ENCODE measurements around the gene ASIC1.
"Not testable (repeated sequence)": the region's sequence is repeated elsewhere in the genome, so short reads cannot be mapped to it uniquely, and the experiment has no call there.

The ASIC1 gene

DNA sequence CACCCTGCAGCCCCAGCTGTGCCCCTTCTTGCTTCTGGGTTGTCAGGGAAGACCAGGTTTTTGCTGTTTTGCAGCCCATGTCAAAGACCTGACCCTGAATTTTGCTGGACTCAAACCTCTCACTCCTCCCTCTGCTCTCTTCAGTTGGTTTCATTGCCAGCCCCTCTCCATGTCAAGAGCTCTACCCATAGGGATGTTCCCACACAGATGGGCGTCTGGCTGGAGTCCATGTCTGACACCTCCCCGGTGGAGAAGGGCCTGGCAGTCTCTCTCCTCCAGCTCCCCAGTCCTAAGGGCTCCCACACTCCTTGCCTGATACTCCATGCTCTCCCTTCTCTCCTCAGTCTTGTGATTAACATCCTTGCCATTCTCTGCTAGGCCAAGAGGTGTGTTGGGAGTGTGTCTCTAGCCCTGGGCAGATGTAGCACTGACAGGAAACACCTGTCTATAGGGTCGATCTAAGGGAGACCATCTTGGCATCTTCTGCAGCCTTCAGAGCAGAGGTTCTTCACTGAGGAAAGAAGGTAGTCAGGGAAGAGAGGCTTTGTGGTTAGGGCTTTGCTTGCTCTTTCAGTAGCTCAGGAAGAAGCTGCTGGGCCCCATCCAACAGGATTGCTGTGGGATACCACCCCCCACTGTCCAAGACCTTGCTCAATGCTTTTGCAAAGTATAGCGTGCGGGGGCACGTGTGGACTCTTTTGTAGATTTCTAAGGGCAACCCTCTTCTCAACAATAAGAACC, 4.7 kb downstream of the ASIC1 start:
- DNase-seq (ENCODE audit: low spot score), result no peak

DNA sequence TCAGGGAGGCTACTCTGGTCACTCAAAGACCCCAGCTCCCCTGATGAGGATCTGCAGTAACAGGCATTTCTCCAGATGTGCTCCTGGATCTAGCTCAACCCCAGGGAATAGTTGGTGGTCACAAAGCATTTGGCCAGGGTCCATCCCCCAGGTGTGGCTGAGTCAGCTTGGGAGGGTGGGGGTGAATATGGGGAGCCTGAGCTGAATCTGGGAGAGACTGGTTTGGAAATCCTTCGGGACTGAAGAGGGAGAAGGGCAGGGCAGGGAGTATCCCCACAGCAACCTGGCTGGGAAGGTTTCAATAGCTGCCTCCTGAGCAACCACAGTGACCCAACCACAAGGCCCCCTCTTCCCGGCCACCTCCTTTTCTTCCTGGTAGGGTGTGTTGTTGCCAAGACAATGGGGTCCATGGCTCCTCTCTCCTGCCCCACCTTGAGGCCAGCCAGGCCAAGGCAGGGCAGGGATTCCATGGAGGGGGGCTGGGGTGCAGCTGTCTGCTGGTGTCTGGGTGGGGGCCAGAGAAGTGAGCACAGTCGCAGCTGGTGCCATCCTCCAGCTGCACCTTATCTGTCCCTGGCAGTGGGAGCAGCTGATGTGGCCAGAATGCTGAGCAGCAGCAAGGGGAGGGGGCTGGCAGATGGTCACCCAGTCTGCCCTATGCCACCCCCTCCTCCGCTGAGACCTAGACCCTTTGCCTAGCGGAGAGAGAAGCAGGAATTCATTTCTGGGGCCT, 5.5 kb downstream of the ASIC1 start:
- DNase-seq (ENCODE audit: low spot score), result no peak

DNA sequence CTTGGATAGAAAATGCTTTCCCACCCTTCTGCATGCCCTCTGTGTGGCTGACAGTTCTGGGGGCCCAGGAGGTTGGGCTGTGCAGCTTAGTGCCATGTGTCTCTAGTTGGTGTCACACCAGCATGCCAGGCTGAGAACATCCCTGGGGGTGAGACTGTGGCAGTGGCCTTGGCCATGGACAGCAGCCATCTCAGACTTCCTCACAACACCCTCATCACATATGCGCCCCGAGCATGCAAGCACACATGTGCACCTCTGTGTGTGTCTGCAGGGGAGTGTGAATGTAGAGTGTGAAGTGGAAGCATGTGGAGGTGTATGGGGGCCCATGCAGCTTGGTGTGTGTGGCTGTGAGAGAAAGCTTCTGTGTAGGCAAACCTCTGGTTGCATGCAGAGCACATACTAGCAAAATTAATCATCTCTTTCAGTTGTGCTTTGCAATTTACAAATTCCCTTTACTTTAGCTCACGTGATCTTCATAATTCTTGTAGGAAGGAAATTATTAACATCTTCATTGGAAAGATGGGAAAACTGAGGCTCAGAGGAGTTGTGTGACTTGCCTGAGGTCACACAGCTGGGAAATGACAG, 8.4 kb downstream of the ASIC1 start:
- DNase-seq (ENCODE audit: low spot score), result no peak

DNA sequence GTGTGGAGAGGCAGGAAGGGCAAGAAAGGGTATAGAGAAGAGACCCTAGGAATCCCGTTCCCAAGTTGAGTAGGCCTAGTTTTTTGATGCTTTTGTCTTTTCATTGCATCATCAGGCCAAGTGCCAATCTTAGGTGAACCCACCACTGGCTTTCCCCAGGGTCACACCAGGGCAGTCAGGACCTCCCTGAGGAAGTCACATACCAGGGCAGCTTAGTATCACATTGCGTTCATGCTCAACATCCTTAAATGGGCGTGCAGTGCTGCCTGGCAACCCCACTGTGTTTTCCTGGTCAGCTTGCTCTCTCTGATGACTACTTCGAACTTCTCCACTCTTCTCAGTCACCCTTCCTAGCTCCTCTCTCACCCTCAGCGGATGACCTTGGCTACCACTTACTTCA, 9.0 kb downstream of the ASIC1 start:
- DNase-seq (ENCODE audit: low spot score), result no peak

DNA sequence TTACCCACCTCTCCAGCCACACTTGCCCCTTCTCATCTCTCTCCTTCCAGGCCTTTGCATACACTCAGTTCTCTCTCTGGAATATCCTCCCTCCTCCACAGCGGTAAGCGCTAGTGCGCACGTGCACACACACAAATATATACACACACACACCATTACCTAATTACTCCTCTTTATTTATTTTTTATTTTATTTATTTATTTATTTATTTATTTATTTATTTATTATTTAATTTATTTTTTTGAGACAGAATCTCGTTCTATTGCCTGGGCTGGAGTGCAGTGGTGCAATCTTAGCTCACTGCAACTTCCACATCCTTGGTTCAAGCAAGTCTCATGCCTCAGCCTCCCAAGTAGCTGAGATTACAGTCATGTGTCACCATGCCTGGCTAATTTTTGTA, 11.7 kb downstream of the ASIC1 start:
- no peak for DNase-seq (ENCODE audit: low spot score)

DNA sequence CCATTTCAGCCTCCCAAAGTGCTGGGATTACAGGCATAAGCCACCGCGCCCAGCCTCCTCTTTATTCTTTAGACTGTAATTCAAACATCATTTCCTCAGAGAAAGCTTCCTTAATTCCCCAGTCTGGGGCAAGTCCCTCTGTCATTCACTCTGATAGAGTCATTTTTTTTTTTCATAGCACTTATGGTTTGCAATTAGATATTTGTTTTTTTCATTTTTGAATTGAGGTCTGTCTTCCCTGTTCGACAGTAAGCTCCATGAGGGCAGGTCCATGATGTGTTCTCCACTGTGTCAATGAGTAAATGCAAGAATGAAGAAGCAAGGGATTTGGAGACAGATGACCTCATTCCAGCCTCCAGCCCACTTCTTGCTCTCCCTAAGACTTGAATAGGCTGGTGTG, 12.1 kb downstream of the ASIC1 start:
- no peak for DNase-seq (ENCODE audit: low spot score)

DNA sequence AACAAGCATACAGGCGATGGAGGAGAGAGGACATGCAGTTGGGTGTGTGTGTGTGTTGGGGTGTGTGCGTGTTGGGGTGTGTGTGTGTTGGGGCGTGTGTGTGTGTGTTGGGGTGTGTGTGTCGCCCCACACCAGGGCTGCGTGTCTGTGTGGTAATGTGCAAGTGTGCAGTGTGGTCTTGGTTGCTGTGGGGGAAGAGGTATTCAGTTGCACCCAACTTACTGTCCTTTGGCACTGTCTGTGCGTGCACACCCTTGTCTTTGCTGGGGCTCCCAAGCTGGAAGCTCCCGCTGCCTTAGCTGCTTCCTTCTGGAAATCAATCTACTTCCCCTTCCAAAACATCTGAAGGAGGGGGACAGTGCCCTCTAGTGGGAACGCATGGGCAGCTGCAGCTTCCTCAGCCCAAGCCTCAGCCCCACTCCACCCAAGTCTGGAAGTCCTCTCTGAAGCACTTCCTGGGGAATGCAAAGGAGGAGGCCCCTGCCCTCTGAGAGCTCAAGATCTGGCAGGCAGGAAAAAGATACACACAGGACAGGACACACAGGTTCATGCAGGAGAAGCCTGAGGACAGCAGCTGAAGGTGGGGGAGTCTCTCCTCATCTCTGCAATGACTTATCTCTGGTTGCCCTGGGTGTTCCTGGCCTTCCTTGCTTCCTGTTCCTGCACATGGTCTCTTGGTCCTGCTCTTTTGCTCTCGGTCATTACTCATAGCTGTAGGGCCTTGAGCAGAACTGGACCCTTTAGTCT, 13.1 kb downstream of the ASIC1 start:
- peak; percentile 85 for DNase-seq (ENCODE audit: low spot score)

DNA sequence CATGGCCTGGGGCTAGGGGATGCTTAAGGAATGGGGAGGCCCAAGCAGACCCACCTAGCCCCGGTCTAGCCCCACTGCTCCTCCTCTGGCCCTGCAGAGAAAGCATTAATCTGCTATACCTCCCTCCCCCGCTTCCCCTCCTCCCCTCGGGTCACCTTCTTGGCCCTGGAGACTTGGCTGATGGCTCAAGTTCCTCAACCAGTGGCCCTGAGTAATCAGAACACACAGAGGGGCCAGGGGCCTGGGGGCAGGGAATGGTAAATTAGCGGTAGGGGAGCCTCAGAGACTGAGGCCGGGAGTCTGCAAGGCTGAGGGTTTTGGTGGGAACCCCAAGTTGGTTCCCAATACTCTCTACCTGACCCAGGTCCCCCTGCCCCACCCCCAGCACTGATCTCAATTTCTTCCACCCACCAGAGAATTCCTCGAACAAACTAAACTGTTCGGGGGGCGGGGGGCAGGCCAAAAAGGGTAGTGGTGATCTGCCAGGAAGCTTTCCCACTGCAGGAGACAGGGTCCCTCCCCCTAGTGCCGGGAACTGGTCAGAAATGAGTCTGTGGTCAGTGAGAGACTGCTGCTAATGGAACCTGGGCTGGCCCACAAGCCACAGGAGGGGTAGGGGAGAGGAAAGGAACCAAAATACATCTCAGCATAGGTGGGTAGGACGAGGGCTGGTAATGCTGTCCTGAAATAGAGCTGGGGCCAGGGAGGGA, 15.0 kb downstream of the ASIC1 start:
- DNase-seq (ENCODE audit: low spot score), result no peak

DNA sequence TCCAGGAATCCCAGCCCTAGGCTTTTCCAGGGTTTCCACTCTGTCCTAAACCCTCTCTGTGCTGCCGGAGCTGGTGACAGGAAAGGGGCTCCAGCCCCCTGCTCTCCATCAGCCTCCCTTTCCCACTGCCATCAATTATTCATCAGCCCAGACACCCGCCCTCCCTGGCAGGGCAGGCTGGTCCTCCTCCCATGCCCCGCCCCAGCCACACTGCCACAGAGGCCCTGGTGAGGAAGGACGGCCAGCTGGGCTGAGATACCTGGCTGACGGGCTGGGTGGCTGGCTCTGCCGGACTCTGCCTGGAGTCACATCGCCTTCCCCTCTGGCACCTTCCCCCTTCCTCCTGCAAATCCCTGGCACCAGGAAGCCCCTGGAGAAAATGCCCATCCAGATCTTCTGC, 15.8 kb downstream of the ASIC1 start:
- no peak for DNase-seq (ENCODE audit: low spot score)

DNA sequence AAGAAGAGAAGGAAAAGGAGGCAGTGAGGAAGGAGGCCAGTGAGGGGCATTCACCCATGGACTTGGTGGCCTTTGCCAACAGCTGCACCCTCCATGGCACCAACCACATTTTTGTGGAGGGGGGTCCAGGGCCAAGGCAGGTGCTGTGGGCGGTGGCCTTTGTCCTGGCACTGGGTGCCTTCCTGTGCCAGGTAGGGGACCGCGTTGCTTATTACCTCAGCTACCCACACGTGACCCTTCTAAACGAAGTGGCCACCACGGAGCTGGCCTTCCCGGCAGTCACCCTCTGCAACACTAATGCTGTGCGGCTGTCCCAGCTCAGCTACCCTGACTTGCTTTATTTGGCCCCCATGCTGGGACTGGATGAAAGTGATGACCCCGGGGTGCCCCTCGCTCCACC, 16.3 kb downstream of the ASIC1 start:
- DNase-seq (ENCODE audit: low spot score), result no peak

DNA sequence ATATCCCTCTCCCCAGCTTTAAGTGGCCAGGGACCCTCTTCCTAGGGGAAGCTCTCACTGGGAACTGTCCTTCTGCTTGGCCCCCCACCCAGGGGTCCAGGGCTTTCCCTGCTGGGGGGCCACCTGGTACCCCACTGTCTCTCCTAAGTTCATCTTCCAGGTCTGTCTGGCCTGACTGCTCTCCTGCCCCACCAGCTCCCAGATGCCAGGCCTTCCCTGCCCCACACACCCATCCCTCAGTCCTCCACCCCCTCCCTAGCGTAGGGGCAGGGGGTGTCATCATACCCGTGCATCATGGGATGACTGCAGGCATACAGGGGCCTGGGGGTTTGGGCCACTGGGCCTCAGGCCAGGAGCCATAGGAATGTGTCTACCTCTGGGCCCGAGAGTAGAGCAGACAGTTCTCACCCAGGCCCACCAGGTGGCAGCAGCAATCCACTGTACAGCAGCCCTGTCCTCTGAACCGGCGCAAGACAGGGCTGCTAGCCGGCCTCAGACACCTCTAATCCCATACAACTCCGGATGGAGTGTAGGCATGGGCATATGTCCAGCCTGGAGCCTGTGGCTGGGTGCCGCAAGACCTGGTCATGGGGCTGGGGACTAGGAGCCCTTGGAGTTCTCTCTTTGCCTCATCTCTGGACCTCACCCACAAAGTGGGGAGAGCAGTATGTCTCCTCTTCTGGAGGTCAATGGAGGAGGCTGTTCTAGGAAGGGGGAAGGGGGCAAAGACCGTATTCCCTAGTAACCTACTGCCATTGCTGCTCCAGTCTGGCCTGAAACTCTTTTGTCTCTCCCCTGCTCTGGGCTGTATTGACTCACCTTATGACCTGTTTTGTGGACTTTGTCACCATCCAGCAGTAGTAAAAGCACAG, 17.8 kb downstream of the ASIC1 start:
- DNase-seq (ENCODE audit: low spot score), result peak; percentile 90

DNA sequence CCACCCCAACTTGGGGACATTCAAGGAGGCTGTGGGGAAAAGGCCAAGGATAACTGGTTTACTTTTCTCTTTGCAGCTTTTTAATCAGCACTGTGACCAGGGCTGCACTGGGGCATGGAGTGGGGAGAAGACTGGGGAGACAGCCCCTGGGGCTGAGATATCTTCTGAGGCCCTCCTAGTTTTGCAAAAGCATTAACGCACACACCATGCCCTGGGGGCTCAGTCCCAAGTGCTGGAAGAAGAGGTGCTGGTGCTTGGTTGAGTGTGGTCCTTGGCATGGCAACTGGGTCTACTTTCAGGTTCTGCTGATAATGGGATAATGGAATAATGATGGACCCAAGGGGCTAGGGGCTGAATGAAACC, 18.4 kb downstream of the ASIC1 start:
- no peak for DNase-seq (ENCODE audit: low spot score)

DNA sequence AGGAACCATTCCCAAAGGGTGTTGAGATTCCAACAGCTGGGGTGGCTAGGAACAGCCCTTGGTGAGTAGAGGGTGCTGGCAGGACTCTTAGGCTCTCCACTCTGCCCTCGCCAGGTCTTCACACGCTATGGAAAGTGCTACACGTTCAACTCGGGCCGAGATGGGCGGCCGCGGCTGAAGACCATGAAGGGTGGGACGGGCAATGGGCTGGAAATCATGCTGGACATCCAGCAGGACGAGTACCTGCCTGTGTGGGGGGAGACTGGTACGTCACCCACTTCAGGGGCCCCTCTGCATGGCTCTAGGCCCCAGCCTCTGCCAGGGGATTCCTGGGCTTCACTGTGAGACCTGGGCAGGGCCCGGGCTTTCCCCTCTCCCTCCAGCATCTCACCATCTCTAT, 19.7 kb downstream of the ASIC1 start:
- no peak for DNase-seq (ENCODE audit: low spot score)

DNA sequence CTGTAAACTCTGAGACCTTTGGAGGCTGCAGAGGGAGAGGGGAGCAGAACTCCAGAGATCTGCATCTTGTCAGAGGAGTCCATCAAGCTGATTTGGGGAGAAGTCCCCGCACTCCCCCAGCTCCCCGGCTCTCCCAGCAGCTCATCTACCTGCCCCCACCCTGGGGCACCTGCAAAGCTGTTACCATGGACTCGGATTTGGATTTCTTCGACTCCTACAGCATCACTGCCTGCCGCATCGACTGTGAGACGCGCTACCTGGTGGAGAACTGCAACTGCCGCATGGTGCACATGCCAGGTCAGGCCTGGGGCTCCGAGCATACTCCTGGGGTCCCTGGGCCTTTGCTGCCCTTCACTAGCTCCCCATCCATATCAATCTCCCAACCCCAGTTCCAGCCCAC, 20.9 kb downstream of the ASIC1 start:
- DNase-seq (ENCODE audit: low spot score), result no peak

DNA sequence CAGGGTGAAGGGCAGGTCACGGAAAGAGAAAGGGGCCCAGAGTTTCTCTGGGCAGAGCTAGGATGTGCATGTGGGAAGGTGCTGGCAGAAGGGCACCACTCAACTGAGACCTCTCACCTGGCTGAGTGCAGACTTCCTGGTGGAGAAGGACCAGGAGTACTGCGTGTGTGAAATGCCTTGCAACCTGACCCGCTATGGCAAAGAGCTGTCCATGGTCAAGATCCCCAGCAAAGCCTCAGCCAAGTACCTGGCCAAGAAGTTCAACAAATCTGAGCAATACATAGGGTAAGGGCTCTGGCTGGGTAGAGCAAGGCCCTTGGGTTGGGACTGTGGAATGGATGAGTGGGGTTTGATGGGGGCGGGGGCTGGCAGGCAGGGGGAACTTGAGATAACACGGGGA, 22.4 kb downstream of the ASIC1 start:
- no peak for DNase-seq (ENCODE audit: low spot score)

DNA sequence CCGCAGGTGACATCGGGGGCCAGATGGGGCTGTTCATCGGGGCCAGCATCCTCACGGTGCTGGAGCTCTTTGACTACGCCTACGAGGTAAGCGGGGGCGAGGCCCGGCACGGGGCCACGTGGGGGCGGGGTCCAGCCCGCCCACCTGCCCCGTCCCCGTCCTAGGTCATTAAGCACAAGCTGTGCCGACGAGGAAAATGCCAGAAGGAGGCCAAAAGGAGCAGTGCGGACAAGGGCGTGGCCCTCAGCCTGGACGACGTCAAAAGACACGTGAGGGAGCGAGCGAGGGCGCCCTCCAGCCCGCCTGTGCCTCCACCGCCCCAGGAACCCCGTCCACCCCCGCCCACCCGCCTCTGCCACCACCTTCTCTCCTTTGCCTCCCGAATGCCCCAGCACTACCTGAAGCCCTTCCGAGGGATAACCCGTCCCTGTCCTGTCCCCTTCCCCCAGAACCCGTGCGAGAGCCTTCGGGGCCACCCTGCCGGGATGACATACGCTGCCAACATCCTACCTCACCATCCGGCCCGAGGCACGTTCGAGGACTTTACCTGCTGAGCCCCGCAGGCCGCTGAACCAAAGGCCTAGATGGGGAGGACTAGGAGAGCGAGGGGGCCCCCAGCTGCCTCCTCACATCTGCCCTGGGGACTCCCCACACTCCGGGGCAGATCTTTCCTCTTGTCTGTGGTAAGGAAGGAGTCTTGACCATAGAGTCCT, 23.9 kb downstream of the ASIC1 start:
- no peak for DNase-seq (ENCODE audit: low spot score)

DNA sequence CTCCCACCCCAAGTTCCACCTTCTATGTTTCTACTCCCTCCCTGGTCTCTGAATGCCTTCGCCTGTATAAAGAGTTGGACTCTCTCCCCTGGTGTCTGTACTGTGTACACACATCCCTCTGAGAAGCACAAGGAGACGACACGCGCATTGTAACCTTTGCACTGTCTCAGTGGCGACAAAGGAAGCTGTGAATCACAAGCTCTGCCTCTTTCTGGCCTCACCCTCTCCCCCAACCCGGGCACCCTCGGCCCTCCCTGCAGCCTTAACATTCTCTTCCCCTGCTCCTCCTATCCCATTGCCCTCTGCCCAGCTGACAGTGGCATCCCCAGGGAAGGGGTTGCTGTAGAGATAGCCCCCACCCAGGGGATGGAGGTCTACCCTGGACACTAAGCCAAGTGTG, 25.2 kb downstream of the ASIC1 start:
- no peak for DNase-seq (ENCODE audit: low spot score)

DNA sequence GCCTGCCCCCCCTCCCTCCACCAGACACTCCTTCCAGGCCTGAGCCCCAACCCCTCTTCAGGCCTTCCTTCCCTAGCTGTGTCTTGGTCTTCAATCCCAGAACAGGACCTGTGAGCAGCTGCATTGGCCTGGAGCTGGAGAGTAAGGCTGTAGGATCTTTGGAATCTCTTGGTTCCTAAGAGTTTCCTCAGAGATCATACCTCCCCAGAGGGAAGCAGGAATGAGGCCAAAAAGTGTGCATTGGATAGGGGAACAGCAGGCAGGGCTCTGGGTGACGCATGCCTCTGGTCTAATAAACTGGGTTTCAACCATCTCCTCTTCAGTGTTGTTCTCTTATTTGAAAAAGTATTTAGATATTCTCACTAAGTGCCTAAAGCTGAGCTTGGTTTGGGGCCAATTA, 25.9 kb downstream of the ASIC1 start:
- DNase-seq (ENCODE audit: low spot score), result no peak

DNA sequence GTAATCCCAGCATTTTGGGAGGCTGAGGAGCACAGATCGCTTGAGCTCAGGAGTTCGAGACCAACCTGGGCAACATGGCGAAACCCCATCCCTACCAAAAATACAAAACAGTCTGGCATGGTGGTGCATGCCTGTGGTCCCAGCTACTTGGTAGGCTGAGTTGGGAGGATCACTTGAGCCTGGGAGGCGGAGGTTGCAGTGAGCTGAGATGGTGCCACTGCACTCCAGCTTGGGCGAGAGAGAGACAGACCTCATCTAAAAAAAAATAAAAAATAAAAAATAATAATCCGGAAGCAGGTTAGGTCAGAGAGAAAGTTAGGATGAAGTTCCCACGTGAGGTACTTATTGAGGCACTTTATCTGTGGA, 27.0 kb downstream of the ASIC1 start:
- not testable (repeated sequence) for DNase-seq (ENCODE audit: low spot score)

DNA sequence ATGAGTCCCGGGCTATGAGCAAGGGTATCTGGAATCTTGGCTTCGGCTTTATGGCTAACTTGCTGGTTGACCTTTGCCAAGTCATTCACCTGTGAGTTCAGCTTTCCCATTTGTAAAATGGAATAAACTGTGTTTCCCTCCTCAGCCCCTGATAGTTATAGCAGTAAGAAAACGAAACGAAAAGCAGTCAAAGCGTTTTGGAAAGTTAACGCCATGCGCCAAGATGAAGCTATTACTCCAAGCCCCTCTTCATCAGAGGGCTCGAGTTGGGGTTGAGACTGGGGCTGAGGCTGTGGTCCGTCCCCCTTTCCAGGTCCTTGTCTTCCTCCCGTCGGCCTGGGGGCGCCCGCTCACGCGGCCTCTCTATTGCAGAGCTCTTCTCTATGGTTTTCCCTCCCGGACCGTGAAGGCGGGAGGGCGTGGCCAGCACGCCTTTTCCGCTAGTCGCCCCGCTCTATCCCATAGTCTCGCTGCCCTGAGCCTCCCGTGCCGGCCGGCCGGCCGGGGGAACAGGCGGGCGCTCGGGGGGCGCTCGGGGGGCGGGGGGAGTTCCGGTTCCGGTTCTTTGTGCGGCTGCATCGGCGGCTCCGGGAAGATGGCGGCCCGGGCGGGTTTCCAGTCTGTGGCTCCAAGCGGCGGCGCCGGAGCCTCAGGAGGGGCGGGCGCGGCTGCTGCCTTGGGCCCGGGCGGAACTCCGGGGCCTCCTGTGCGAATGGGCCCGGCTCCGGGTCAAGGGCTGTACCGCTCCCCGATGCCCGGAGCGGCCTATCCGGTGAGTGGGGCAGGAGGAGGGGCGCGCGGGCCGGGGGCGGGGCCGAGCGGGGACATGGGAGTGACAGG, 27.6 kb downstream of the ASIC1 start, which contains the start of gene SMARCD1:
Gene SMARCD1, plus strand, starts transcription at position 568 of the 840 bp plus-strand sequence. Its CDS starts 28 bp downstream, at position 596.
- DNase-seq (ENCODE audit: low spot score), result peak; percentile 75
